Stimulated activated CD4-positive, alpha-beta T cell treated with anti-CD3 and anti-CD28 coated beads, Interleukin-1b, Interleukin-23, amount 100 ng/mL, for 1 hour (primary cell): ENCODE results near the gene MAP3K20.
"Not testable (repeated sequence)": the region's sequence is repeated elsewhere in the genome, so short reads cannot be mapped to it uniquely, and the experiment has no call there.

Source experiments
- DNase-seq, 2 donors: peaks; one replicate each; pipeline ENCODE4 v3.0.0-alpha.2; 2020; ENCODE audit warnings: low read depth in 2 of 2

The MAP3K20 gene

DNA sequence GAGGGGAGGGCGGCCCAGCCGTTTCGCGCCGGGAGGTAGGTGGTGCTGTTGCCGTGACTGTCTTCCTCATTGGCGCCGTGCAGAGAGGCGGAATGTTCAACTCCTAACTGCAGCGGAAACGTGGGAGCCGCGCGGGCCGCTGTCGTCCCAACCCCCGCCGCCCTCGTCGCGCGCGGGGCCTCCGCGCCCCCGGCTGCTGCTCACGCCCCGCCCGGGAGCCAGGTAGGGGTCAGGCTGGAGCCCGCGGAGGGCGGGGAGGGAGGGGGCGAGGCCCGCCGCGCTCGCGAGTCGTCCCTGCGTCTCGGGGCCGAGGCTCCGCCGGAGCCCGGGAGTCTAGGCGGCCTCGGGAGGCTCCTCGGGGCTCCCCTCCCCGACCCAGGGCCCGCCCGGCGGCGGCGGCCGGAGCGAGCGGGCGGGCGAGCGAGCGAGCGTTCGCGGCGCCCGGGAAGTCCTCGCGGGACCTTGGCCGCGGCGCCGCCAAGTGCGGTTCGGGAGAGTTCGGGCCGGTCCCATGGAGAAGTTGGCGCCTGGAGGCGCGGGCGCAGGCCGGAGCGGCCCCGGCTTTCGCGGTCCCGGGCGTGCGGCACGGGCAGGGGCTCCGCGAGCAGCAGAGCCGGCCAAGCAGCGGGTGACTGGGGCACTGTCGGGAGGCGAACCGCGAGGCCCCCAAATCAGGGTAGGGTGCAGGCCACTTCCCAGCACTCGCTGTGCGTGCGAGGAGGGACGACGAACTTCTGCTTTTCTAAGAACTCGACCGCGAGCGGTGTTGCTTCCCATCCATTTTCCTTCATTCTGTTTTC is at the start of gene MAP3K20:
Gene MAP3K20, plus strand, starts transcription at position 66 of the 800 bp plus-strand sequence. CDS start 15,186 bp downstream, outside the sequence.
- no peak for DNase-seq

DNA sequence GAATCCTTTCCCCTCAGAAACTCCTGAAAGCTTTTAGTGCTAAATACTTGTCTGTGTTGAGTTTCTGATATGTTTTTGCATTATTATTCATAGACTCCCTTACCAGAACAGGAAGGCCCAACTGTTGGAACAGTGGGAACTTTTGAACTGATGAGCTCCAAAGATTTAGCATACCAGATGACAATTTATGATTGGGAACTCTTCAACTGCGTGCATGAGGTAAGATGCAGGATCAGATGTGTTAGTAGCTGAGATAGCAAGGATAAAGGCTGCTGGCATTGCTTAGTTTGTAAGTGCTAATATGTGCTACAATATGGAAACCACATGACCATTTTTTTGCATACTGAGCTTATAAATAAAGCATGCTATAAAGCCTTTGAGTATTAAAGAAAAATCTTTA is 49.2 kb upstream of the MAP3K20 start:
- DNase-seq: no peak

DNA sequence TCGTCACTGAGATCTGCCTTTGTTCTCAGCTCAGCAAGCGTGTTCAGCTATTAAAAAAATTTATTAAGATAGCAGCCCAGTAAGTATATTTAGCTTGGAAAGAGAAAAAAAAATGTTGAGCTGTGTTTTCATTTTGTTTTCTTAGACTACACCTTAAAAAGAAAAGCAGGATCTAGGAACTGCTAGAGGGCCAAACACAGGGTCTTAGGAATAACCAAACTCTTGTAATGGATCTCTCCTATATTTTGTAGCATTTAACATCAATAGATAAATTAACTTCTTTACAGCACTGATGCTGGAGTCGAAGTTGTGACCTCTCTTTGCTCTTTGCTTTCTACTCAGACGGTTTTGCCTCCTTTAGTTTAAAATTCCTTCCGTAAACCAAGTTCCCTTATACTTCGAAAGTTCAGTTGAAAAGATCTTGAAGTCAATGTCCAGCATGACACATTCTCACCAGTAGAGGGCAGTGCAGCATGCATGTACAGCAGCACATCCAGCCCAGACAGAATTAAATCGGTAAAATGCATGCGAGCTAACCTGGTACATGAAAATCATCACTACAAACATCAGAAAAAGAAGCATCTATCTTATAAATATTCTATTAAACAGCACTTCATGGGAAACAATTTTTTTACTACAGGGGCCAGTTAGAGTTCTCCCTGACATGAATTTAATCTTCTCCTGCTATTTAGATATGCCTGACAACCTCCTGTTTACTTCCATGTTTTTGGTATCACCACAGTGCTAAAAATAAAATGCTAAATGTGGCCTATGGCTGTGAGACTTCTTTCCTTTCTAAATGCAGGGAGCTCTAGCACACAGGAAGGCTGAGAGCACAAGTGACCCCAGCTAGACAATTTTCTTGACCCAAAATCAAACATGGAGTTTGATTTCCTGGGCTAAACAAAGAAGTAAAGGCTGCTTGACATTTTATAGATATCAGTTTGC is 48.2 kb upstream of the MAP3K20 start:
- DNase-seq: peak; percentile 49 to 52

DNA sequence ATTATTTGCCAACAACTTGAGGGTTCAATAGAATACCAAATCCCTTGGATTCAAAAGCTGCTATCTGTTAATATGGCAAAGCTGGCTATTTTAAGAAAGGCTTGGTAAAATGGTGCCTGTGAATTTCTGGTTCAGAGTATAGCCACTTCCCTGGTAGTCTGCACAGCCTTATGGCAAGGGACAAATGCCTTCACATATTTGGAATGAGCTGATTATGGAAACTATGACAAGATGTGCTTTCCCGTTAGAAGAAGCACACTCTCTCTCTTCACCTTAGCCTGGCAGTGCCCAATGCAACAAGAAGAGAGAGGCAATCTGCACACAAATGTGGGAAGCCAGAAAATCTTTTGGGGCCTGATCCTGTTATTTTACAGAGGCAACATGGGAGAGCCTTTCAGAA is 47.5 kb upstream of the MAP3K20 start:
- no peak for DNase-seq

DNA sequence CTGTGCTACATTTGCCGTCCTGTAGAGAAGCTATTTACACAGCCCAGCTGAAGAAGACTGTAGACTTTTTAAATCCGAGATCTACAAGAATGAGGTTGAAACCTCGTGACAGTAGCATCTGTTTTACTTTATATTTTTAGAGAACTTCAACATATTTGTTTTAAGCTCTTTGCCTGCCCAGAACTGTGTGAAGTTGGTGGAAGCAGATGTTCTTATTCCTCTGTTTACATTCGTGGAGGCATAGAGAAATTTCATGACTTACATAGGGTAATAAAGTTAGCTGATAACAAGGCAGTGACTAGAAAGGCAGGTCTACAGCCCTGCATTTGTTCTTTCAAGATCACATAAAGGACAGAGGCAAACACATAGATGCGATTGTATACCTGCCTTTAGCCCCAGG is 47.0 kb upstream of the MAP3K20 start:
- DNase-seq: no peak

DNA sequence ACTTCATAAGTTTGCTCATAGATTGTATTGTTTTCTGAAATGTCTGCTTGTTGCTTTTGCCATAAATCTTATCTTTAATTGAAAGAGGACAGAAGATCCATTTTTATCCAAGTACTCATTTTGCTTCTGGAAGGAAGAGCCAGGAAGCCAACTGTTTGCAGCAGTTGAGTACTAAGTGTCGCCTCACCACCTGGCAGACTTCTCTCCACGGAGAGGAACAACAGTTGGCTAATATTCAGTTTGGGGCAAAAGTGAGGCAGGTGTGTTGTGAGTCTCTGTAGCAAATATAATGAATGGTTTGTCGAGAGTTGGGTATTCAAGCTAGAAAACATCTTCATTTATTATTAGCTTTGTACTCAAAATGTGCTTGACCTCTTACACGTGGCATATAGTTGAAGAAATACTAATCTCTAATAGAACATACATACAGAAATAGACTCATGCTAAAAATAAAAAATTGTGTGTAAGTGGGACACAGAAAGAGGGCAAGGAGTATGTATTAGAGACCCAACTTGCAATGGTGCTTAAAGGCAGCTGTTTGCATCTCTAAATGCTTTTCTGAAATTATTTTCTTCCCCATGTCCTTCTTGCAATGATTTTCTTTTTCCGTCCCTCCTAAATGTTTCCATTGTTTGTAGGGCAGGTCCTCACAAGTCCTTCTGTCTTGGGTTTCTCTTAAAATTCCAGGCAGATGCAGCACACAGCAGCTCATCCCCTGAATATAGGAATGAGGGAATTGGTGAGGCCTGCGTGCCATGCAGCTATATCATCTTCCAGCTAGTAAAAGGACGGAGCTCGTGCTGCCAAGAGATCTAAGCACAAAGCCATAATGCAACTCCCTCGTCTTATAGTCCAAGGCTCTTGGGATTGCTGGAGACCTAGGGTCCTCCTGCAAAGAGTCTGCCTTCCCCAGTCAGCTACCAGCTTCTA is 44.8 kb upstream of the MAP3K20 start:
- DNase-seq: no peak

DNA sequence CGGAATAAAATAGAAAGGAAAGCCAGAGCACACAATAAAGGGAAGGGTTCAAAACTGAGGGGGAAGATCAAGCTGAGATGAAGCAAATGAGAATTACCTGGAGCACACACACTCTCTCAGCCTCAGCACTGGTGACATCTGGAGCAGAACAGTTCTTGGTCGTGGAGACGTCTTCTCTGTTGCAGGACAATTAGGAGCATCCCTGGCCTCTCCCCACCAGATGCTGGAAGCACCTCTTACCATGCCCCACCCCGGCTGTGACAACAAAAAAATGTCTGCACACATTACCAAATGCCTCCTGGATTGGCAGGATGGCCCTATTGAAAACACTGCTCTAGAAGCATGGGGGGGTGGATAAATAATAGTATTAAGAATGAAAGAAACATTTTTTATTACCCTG is 43.6 kb upstream of the MAP3K20 start:
- DNase-seq: no peak

DNA sequence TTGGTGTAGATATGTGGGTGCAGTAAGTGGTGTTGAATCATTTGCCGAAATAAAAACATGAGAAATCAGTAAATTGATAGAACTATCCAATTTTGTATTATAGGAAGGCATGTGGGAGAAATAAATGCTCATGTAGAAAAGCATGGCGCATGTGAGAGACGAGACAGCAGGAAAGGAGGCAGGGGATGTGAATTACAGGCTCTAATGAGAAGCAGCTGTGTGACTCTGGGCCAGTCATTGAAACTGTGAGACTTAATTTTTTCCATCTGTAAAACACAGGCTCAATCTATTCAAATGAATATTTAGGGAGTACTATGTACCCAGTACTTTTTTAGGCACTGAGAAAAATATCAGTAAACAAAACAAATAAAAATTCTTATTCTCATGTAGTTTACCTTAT is 42.6 kb upstream of the MAP3K20 start:
- DNase-seq: no peak

DNA sequence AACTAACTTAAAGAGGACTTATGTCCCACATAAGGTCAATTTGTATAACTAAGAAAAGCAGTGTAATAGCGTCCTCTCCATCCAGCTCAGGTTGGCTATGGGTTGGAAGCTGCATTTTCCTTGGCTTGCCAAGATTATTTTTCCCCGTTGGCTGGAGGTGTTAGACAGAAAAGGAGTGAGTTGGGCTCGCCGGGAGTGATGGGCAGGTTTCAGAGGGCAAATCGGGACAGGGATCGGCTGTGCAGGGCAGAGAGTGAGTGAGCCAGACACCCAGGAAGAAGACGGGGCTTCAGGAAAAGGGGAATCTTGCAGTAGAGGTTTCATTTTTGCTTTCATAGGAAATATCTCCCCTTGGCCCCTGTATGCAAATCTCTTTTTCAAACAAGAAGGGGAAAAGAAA is 41.5 kb upstream of the MAP3K20 start:
- no peak for DNase-seq

DNA sequence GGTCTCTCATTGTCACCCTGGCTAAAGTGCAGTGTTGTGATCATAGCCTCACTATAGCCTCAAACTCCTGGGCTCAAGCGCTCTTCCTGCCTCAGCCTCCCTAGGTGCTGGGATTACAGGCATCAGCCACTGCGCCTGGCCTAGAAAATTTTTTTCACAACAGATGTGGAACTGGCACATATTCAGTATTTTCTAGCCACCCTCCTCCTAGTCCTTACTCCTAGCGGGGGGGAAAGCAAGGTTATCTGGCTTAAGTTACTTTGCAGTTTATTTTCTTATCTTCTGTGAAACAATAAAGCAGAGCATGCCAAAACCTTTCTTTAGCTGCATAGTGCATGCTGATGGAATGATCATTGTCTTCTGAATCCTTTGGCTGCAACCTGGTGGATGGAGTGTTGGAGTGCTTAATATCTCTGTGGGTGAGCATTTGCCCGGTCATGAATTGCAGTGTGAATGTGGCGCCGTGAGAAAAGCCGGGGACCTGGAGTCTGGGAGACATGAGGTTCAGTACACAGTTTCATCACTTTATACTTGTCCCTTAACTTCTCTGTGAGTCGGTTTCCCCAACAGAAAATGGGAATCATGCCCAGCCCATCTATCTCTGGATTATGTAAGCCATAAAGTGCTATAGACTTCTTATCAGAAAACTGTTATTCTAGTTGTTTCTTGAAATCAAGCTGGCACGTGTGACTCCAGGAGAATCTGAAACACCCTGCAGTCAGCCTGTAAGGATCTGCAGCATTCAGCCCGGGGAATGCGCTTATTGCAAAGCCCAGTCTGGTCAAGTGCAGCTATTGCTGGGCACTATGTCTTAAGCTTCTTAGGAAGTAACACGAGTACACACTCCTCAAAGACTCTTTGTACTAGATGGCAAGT is 38.2 kb upstream of the MAP3K20 start:
- DNase-seq: no peak

DNA sequence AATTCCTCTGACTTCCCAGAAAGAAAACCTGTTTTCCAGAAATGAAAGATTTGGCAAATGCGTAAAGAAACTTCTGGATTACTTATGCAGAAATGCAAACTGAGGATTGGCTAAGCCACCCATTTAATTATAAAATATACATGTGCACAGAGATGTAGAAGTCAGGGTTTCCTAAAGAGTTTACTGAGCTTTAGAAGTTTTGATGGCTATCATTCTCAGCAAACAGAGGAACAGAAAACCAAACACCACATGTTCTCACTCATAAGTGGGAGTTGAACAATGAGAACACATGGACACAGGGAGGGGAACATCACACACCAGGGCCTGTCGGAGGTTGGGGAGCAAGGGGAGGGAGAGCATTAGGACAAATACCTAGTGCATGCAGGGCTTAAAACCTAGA is 37.4 kb upstream of the MAP3K20 start:
- not testable (repeated sequence) for DNase-seq

DNA sequence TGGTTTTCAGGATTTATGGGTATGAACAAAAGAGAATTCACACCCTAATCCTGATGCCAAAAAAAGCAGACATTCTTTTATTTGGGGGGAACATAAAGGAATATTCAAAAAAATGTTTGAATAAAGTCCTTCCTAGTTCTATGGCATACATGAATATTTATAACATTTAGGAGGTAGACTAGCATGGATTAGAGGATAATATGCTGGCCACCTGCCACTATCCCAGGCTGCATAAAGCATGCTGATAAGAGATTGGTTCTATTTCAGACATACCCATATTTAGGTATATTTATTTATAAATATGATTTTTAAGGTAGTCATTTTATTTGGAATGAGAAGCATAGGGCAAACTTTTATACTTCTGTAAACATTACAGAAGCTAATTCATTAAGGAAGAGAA is 34.9 kb upstream of the MAP3K20 start:
- DNase-seq: no peak

DNA sequence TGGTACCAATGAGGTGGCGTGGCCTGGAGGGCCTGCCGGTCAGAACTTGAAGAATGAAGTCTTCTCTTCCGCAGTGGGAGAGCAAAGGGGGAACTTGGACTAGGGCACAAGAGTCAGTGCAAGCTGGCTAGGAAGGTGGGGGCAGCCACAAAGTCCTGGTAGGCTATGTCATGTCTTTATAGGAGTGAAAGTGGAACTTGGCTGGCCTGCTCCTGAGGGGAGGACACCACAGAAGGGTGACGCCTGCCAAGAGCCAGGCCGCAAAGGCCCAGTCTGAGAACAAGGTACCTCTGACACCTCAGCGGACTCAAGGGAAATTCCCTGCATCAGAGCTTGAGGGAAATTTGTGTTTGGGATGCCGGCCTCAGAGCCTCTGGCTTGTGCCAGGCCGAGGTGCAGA is 32.2 kb upstream of the MAP3K20 start:
- DNase-seq: no peak

DNA sequence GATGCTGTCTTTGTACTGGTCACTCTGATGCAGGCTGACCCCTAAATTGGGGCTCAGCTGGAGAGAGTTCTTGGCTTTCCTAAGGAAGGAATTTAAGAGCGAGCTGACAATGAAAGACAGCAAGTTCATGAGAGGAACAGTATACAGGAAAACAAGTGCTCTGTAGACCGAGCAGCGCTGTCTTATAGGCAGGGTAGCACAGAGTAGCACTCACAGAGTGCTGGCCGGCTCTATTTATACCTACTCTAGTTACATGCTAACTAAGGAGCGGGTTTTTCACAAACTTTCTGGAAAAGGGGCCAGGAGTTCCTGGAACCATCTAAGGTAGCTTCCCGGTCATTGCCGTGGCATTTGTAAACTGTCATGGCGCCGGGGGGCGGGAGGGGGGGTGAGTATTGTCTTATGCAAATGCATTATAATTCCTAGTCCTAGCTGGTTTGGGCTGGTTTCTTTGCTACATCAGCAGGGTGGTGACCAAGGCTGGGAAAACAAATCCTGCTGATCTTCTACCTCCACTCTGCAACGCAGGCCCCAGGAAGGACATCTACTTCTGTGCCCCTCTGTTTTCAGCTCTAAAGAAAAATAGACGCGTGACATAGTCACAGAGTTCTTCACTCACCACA is 31.6 kb upstream of the MAP3K20 start:
- no peak for DNase-seq

DNA sequence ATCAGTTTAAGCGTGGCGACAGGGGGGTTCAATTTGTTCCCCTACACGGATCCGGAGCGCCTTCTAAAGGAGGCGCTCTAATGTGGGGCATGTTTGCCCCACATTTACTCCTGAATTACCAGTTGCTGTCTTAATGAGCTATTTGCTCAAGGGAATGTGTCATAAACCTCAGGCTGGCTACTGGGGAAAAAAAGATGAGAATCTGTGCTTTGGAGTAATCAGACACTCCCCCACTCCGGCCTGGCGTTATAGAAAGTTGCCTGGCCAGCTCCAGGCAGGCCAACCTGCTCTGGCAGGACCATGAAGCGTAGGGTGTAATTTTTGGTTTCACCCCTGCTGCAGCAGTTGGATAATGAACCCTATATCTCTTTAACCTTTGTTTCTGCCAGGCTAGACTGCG is 31.0 kb upstream of the MAP3K20 start:
- no peak for DNase-seq

DNA sequence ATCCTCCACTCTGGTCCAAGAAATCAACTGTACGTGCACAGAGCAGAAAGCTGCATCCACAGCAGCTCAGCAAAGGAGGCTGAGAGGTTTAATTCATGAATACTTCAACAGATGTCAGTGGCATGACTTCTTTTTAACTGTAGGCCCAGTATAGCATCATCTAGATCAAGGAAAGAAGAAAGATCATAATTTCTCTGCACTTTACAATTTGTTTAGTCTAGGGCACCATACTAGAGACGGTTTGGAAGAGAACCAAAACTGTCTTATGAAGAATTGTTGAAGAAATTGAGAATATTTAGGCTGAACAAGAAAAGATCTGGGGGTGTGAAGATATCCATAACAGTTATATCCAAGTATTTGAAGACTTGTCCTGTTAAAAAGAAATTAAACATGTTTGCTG is 30.5 kb upstream of the MAP3K20 start:
- no peak for DNase-seq

DNA sequence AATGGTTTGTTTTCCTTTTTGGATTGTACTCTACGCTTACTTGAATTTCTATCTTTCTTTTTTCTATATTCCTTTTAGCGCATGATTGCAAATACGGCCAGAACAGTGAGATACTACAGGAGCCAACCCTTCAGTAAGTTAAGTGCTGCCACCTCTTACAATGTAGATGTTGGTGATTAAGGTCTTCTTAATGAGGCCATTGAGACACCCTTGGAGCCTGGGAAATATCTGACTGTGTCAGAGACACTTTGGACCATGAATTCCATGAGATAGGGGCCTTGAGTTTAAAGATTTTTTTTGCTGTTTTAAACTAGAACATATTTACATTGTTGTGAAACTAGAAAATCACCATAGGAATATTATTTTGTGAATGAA is 27.1 kb upstream of the MAP3K20 start:
- no peak for DNase-seq

DNA sequence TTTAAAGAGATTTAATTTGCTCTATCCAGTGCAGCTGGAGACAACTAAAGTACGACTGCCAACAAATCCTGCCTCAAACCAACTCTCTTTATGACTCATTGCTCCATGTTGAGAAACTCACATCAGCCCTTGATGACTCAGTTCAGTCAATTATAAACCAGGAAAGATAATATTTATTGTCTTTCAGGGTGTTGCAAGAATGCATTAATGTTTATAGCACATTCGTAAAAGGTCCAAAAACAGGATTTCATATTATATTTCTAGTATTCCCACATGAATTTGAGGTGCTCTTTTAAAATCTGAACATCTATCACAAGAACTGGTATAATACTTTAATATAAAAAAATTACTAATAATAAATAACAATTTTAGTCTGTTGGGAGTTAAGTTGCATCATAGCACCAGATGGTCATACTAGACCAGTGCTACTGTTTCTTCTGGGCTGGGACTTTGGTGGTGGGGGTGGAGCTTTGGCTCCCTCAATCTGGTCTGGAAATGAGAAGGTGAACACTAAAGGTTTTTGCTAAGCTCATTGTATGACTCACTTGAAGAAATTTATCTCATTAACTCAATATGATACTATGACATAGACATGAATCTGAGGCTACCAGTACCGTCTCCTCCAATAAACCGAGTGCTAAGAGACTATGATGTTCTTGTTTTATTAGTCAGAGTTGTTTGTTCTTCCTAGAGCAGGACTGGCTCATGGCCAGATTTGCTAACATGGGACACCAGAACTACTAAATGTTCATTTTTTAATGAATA is 26.6 kb upstream of the MAP3K20 start:
- DNase-seq: peak in 1 of 2 donors; percentile 3

DNA sequence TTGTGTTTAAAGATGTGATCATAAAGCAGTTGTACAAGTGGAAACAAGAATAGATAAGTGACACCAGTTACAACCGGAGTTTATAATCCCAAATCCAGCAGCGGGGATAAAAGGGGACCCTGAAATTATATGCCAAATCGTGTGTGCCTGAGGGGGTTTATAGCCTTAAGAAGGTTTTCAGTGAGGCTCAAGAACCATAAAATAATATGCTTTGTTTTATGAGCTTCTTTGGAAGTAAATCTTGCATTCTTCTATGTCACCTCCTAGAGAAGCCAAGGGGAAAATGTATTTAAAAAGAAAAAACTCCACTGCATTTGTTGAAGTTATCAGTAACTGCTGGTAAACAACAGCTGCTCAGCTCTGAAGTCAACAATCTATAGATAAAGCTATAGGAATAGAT is 25.8 kb upstream of the MAP3K20 start:
- no peak for DNase-seq

DNA sequence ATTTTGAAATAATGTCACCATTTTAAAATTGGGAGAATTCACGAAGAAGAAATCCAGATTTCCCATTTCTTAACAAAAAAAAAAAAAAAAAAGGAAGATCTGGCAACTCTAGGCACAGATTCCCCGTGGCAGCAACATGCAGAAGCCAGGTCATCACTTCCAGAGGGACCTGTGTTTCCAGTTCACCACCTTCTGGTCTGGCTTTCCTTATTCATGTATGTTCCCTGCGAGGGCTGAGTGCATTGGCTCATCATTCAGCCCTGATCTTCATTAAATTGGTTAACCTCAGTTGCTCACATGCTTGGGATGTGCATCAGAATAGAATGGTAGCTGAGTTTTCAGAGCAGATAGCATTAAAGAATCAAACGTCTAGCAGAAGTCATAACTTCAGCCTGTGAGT is 25.0 kb upstream of the MAP3K20 start:
- no peak for DNase-seq
